IPS-11a (cell line): Measurements from ENCODE around the gene TRERF1.
"Not testable (repeated sequence)": the region's sequence is repeated elsewhere in the genome, so short reads cannot be mapped to it uniquely, and the experiment has no call there.

Experiments
- H3K4me3 ChIP-seq: one replicate; pipeline ENCODE4 v1.5.1; 2013; ENCODE audit warnings: low read depth, low read length, control low read depth

The TRERF1 gene

DNA sequence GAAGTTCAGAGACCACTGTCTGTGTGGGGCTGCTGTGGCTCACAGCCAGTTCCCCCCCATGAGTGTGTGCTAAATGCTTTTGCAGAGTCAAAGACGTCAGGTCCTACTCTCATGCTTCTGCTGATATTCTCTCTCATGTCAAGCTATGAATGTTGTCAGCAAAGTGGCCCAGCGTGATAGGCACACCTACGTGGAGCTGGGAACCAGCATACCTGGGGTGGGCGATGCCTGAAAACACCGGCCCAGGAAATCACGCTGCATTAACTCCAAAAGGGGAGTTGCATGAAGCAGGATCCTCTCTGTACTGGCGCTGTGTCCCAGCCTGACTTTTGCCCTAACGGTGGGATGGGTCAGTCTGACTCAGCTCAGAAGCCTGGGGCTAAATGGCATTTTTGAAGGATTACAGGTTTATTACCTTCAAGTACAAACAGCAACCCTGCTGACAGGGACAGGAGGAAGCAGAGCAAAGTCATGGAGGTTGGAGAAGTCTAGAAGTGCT lies 225.0 kb downstream of the TRERF1 start:
- H3K4me3 ChIP-seq: no peak overlapping the region

DNA sequence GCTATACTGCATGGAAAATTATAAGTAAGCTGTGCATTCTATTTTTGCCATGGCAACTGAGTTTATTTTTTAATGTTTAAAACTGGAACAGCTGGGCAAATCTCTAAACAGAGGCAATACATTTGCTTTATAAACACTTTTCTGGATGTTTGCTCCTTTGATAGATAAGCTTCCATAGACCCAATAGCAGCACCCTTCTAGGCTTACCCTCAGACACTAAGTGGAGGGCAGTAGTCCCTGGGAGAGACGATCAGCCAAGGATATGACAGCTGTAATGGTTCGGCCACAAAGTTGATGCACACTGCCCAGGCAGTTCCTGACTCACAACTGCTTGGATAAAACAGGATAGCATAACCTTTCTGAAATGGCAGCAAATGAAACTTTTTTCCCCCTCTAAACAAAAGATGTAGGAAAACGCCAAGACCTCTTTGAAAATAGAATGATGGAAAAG lies 225.5 kb downstream of the TRERF1 start:
- H3K4me3 ChIP-seq: no peak overlapping the region

DNA sequence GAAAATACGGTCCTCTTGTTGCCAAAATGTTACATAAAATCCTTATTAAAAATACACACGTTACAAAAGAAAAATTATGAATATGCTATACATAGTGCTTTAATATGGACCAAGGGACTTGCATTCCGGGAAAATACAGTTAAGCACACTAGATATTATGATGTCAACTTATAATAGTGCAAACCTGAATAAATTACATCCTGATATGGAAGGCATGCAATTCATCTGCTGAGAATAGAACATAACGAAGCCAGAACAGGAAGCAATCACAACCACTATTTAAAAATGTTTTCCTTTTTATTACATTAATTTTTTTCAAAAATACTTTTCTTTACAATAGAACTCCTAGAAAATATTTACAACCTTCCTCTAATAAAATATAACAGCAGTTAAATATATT lies 226.3 kb downstream of the TRERF1 start:
- no peak overlapping the region for H3K4me3 ChIP-seq

GRCh38 chr6:42225029-42225339 lies 226.7 kb downstream of the TRERF1 start:
- H3K4me3 ChIP-seq: no peak overlapping the region

GRCh38 chr6:42224222-42225028 lies 227.3 kb downstream of the TRERF1 start:
- no peak overlapping the region for H3K4me3 ChIP-seq

DNA sequence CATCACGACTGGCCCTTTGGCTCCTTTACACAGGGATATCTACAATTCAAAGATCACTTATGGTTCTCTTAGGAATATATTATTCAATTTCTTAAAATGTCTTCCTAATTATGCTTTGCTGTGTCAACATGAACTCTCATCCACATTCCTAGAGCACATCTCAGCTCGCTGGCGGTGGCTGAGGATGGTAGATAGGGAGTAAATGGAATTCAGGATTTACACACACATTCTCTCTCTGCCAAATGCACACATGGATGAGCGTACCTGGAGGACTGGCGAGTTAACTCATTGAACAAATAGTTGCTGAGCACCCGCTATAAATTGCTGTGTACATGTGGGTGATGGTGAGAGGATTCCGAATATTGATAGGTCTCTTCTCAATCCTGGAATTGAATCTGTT lies 229.3 kb downstream of the TRERF1 start:
- no peak overlapping the region for H3K4me3 ChIP-seq

- no peak overlapping the region for H3K4me3 ChIP-seq
Measured at GRCh38 chr6:42221546-42221945, 230.2 kb downstream of the TRERF1 start.

GRCh38 chr6:42220807-42221206 lies 230.9 kb downstream of the TRERF1 start:
- H3K4me3 ChIP-seq: no peak overlapping the region

DNA sequence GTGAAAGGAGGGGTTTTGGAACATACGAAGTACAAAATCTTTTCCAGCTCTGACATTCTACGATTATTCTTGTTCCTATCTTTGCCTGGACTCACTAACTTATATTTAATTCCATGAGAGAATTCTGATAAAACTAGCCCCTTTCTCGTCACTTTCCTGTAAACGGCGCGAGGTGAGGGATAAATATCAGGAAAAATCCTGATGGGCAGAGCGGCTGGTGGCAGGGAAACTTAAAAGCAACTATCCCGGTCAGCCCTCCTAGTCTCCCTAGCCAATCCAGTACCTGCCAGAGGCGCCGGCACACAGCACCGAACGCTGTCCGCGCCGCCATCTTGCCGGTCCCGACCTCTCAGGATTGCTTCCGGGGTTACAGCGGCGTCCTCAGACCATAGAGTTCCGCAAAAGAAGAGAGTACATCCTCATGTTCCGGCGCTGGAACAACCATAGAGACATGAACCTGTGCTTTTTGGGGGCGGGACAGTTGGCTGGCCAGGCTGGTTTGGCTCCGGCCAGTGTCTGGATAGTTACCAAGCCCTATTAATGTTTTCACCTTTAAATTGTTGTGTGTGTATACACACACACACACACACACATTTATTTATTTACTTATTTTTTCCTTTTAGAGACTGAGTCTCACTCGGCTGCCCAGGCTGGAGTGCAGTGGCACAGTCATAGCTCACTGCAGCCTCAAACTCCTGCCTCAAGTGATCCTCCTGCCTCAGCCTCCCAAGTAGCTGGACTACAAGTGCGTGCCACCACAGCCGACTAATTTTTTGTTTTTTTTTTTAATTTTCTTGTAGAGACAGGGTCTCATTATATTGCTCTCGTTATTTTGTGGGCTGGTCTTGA lies 234.0 kb downstream of the TRERF1 start, which contains the start of gene MRPS10:
MRPS10 (minus strand) TSS at position 343 of the 849 bp plus-strand sequence; CDS start at position 331, 12 bp downstream.
- peak within 1 kb of the TSS; percentile 84 for H3K4me3 ChIP-seq

GRCh38 chr6:42217157-42217518 lies 234.6 kb downstream of the TRERF1 start:
- H3K4me3 ChIP-seq: peak overlapping the region; percentile 84

DNA sequence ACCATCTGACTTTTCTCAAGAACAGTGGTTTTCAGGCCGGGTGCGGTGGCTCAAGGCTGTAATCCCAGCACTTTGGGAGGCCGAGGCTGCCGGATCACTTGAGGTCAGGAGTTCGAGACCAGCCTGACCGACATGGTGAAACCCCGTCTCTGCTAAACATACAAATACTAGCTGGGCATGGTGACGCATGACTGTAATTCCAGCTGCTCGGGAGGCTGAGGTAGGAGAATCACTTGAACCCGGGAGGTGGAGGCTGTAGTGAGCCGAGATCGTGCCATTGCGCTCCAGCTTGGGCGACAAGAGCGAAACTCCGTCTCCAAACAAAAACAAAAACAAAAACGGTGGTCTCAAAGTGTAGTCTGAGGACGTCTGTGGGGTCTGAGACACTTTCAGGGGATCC lies 235.2 kb downstream of the TRERF1 start:
- H3K4me3 ChIP-seq: peak overlapping the region; percentile 84

- no peak overlapping the region for H3K4me3 ChIP-seq
Measured at GRCh38 chr6:42212442-42212841, 239.3 kb downstream of the TRERF1 start.

DNA sequence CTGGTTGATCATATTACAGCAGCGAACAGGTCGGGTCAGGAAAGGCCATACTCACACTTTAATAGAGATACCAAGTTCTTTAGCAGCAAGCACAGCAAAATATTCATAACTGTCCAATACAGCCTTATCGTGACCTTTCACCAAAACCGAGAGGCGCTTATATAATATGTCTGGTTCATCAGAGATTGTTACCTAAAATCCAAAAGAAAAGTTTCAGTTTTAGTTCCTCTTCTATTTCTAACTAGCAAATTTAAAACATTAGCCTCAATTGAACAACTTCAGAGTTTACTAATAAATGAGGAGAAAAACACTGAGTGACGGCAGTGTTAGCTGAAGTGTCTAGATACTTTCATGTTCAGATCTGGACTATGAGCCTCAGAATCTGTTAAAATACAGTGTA lies 240.0 kb downstream of the TRERF1 start:
- H3K4me3 ChIP-seq: no peak overlapping the region

- H3K4me3 ChIP-seq: no peak overlapping the region
Measured at GRCh38 chr6:42210551-42210950, 241.2 kb downstream of the TRERF1 start.

GRCh38 chr6:42207559-42207958 lies 244.2 kb downstream of the TRERF1 start:
- H3K4me3 ChIP-seq: not testable (repeated sequence)

- H3K4me3 ChIP-seq: no peak overlapping the region
Measured at GRCh38 chr6:42204768-42205282, 246.9 kb downstream of the TRERF1 start.

GRCh38 chr6:42203183-42203582 lies 248.5 kb downstream of the TRERF1 start:
- H3K4me3 ChIP-seq: no peak overlapping the region

GRCh38 chr6:42202131-42202915 lies 249.4 kb downstream of the TRERF1 start:
- H3K4me3 ChIP-seq: not testable (repeated sequence)

DNA sequence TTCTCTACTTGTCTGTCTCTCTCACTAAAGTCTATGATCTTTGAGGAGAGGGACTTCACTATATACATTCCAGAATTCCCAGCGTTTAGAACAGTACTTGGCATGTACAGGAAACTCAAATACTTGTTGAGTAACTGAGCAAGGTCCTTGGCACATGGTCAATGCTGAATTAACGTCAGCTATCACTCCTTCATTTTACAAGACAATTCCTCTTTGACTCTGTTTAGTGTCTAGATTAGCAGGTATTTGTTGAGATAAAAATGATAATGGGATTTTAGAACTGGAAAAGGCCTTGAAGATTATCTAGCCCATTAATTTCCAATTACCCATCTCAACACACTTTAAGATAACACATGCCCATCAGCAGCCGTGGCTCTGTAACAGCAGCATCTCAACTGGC lies 250.3 kb downstream of the TRERF1 start:
- H3K4me3 ChIP-seq: no peak overlapping the region

GRCh38 chr6:42200035-42200434 lies 251.7 kb downstream of the TRERF1 start:
- H3K4me3 ChIP-seq: no peak overlapping the region
